ENCODE results near the gene SERPINB11. TPM values are rescaled to one million over a fixed set of nuclear protein-coding genes. Genes with fewer than 3 reads are reported as not detected.
A peak's percentile ranks its signal among the peaks of the same experiment; 100 is the strongest.
"Not testable (repeated sequence)": the region's sequence is repeated elsewhere in the genome, so short reads cannot be mapped to it uniquely, and the experiment has no call there.

The SERPINB11 gene
- not detected for total RNA-seq
- long read RNA-seq: 0 reads

- Histone ChIP-seq H3K9me3 (no peaks in the 10 kb centered on the region), H3K4me3 (no peak within 1 kb of the TSS), H3K27me3 (no peaks in the 10 kb centered on the region), H3K36me3 (no peaks in the 10 kb centered on the region), H3K27ac (no peak within 1 kb of the TSS), H3K4me1 (no peaks in the 10 kb centered on the region)
- intact Hi-C loops (cut with DNase I): no loop called here
- ATAC-seq (no peak), DNase-seq (no peak)
- TF ChIP-seq CTCF (IDR thresholded peaks at IDR 0.05): no peak
Measured at GRCh38 chr18:63702660-63703059, at the start of gene SERPINB11. Gene SERPINB11, plus strand, starts transcription at chr18:63702960. Its CDS starts 7,234 bp downstream, at chr18:63710194.

- ATAC-seq; intact Hi-C loops (cut with DNase I); H3K27me3 ChIP-seq: not testable (repeated sequence)
Measured at GRCh38 chr18:63658920-63659319, 43.8 kb upstream of the SERPINB11 start.

GRCh38 chr18:63661750-63662149 lies 41.0 kb upstream of the SERPINB11 start, which contains the start of gene SERPINB3:
Gene SERPINB3, minus strand, starts transcription at chr18:63661893. Its CDS starts 677 bp downstream, at chr18:63661216.
- H3K9me3 ChIP-seq; H3K4me1 ChIP-seq; DNase-seq; H3K4me3 ChIP-seq; H3K27me3 ChIP-seq; intact Hi-C loops (cut with DNase I); H3K36me3 ChIP-seq; H3K27ac ChIP-seq; ATAC-seq: not testable (repeated sequence)

More at GRCh38 chr18:63658920-63659319, 43.8 kb upstream of the SERPINB11 start:
- DNase-seq, H3K36me3 ChIP-seq, H3K4me3 ChIP-seq, H3K27ac ChIP-seq, H3K4me1 ChIP-seq, H3K9me3 ChIP-seq: not testable (repeated sequence)

GRCh38 chr18:63664571-63664970 lies 38.2 kb upstream of the SERPINB11 start:
- ATAC-seq: no peak
- H3K9me3 ChIP-seq: no peaks in the 10 kb centered on the region
- intact Hi-C loops (cut with DNase I): no loop called here
- no peaks in the 10 kb centered on the region for H3K4me1 ChIP-seq
- no peak overlapping the region for H3K27ac ChIP-seq
- no peak for DNase-seq
- H3K4me3 ChIP-seq: no peak overlapping the region
- H3K36me3 ChIP-seq: no peaks in the 10 kb centered on the region
- H3K27me3 ChIP-seq: no peaks in the 10 kb centered on the region
- no peak for TF ChIP-seq CTCF (IDR thresholded peaks at IDR 0.05)

GRCh38 chr18:63676526-63677323 lies 26.0 kb upstream of the SERPINB11 start:
- Histone ChIP-seq H3K27ac (no peak overlapping the region), H3K4me1 (no peaks in the 10 kb centered on the region), H3K36me3 (no peaks in the 10 kb centered on the region), H3K27me3 (no peaks in the 10 kb centered on the region), H3K9me3 (no peaks in the 10 kb centered on the region), H3K4me3 (no peak overlapping the region)
- intact Hi-C loops (cut with DNase I): no loop called here
- ATAC-seq (peak; percentile 41), DNase-seq (no peak)
- peak; percentile 28 for TF ChIP-seq CTCF (IDR thresholded peaks at IDR 0.05)

- ATAC-seq (no peak), DNase-seq (no peak)
- no peaks in the 10 kb centered on the region for H3K4me1 ChIP-seq
- no peaks in the 10 kb centered on the region for H3K27me3 ChIP-seq
- no peak for TF ChIP-seq CTCF (IDR thresholded peaks at IDR 0.05)
- intact Hi-C loops (cut with DNase I): no loop called here
- no peaks in the 10 kb centered on the region for H3K36me3 ChIP-seq
- H3K4me3 ChIP-seq: no peak overlapping the region
- no peaks in the 10 kb centered on the region for H3K9me3 ChIP-seq
- no peak overlapping the region for H3K27ac ChIP-seq
Measured at GRCh38 chr18:63677500-63678225, 25.1 kb upstream of the SERPINB11 start.

Measured in upper lobe of right lung (tissue), 1 donor.